ENCODE results near the gene ANKRD31.
"Not testable (repeated sequence)": the region's sequence is repeated elsewhere in the genome, so short reads cannot be mapped to it uniquely, and the experiment has no call there.

The ANKRD31 gene

DNA sequence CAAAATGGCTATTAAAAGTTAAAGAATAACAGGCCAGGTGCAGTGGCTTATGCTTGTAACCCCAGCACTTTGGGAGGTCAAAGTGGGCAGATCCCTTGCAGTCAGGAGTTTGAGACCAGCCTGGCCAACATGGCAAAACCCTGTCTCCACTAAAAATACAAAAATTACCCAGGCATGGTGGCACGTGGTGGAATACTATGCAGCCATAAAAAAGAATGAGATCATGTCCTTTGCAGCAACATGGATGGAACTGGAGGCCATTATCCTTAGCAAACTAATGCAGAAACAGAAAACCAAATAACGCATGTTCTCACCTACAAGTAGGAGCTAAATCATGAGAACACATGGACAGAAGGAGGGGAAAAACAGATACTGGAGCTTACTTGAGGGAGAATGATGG lies 15.9 kb downstream of the ANKRD31 start:
- not testable (repeated sequence) for DNase-seq

DNA sequence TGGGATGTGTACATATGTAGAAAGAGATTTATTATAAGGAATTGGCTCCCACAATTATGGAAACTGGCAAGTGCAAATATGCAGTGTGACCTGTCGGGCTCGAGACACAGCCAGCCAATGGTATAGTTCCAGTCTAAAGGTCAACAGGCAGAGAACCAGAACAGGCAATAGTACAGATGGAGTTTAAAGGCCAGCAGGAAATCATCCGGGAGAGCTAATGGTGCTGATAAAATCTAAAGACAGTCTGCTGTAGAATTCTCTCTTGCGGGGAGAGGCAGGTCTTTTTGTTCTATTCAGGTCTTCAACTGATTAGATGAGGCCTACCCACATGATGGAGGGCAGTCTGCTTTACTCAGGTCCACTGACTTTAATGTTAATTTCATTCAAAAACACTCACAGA lies 21.8 kb downstream of the ANKRD31 start:
- DNase-seq = no peak

DNA sequence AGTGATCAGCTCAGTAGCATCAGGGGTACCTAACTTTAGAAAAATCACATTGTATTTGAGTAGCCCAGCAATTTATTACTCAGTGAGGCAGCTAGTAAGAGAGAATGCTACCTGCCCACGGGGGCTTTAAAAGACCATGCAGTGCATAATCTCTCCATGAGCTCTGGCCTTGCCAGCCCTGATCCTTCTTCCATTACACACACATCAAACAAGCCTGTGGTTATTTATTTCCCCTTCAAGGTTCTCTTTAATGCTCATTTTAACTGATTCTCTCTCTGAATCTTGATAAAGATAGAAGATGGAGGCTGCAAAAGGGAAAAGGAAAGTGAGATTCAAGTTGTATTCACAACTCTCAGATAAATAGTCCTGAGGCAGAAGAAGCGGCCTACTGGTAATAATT lies 22.3 kb downstream of the ANKRD31 start:
- no peak for DNase-seq

DNA sequence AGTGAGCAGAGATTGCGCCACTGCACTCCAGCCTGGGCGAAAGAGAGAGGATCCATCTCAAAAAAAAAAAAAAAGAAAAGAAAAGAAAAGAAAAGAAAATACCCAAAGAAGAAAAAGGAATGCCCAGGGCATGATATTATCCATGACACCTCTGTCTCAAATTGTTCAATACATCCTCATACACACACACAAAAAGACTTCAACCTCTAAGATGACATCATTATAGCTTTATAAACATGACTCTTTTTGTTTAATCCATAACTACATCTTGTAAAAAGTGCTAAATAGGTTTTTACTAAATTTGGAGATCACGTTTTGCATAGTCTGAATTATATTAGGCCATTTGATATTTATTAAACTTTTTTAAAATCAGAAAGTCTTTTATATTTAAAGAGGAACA lies 33.1 kb downstream of the ANKRD31 start:
- no peak for DNase-seq

DNA sequence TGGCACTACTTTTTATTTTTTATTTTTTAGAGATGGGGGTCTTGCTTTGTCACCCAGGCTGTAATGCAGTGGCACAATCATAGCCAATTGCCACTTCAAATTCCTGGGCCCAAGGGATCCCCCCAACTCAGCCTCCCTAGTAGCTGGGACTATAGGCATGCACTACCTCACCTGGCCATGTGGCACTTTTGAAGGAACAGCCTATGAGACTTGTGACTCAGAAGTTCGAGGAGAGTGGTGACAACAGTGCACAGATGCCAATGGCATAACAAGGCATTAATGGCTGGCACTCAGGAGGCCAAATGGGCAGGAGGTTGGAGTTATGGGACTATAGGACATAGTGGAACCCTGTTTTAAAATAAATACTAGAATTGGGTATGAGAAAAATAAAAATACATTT lies 33.7 kb downstream of the ANKRD31 start:
- no peak for DNase-seq

DNA sequence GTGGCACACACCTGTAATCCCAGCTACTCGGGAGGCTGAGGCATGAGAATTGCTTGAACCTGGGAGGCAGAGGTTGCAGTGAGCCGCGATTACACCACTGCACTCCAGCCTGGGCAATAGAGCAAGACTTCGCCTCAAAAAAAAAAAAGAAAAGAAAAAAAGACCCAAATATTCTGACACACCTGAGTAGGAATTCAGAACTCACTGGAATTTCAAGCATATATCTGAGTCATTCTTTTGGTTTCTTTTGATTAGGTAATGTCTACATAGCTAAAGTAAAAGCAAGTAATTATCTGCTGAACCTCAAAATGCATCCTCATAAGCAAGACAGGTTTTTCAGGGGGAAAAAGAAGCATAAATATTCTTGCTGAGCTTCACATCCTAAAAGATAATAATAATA lies 35.9 kb downstream of the ANKRD31 start:
- no peak for DNase-seq

DNA sequence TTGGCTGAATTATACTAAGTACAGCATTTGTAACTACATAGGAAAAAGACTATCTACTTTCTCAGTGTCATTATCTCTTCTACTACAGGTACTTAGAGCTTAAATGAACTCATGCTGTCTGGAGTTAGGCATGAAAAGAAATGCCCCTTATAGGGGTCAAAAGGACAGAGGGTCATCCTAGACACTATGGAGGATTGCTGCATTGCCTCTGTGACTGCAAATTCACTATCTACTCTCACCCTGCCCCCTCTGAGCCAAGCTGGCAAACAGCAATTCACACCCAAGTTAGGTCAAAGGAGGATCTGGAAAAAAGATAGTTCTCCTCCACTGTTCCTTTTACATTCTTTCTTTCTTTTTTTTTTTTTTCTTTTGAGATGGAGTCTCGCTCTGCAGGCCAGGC lies 36.7 kb downstream of the ANKRD31 start:
- DNase-seq = no peak

DNA sequence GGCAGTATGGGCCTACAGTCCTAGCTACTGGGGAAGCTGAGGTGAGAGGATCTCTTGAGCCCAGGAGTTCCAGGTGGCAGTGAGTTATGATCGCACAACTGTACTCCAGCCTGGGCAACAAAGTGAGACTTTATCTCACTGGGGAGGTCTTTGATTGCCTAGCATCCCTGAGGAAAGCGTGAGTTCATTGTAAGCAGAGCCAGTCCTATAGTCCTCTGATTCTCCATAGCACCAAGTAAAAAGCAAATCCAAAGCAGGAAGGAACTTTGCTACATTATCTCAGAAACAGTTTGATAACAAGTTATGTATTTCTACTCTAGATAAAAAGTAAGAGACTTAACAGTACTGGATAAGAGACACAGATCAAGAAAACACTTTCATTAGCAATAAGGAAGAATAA lies 37.6 kb downstream of the ANKRD31 start:
- no peak for DNase-seq

DNA sequence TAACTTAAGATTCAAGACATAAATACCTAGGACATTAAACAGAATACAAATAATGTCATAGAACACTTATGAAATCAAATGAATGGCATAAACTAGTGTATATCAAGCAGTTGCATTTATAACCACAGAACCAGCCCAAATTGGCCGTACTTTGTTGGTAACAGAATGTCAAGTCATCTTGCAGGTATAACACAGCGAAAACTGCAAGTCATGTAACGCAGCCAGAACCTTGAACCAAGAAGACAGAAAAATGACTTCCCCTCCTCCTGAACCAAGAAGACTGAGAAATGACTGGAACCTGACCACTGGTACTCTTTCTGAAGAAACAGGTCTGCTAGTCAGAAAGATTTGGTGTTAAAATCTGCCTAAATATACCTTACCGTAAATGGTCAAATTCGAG lies 38.9 kb downstream of the ANKRD31 start:
- no peak for DNase-seq

DNA sequence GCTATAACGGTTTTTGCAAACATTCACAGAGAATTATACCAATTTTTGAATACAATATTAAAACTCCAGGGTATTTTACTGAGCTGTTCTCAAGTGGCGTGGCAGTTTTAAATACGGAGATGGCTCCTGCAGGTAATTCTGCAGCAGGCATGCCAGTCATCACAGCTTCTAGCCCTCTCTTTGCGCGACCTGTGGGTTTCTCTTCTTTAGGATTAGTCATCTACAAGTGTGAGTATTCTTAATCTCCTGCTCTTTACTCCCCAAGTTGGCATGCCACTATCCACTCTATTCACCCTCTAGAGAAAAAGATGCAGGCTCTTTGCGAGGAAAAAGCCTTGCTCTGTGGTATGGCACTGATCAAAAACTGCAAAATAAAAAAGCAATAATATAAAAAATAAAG lies 43.9 kb downstream of the ANKRD31 start:
- no peak for DNase-seq

DNA sequence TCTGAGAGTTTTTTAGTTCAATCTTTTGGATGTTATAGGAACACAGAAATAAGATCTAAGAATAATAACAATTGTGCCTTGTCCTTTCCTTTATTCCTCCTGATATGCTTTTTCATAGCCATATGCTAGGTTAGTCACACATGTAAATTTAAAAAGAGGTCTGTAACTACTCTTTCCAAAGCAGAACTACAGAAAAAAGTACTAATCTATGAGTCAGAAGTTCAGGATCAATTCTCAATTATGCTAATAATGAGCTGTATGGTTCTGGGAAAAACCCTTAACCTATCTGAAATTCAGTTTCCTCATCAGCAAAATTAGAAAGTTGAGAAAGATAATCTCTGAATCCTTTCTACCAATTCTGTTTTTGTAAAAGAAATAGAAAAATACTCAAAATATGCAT lies 44.4 kb downstream of the ANKRD31 start:
- no peak for DNase-seq

DNA sequence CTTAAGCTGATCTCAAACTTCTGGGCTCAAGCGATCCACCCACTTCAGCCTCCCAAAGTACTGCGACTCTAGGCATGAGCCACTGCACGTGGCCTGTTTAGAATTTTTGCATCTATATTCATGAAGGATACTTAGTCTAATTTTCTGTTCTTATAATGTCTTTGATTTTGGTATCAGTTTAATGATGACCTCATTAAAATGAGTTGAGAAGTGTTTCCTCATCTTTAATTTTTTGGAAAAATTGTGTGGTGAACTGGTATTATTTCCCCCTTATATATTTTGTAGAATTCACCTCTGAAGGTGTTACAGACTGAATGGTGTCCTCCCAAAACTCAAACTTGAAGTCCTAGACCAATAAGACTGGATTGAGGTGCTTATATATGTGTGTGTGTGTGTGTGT lies 46.5 kb downstream of the ANKRD31 start:
- no peak for DNase-seq

DNA sequence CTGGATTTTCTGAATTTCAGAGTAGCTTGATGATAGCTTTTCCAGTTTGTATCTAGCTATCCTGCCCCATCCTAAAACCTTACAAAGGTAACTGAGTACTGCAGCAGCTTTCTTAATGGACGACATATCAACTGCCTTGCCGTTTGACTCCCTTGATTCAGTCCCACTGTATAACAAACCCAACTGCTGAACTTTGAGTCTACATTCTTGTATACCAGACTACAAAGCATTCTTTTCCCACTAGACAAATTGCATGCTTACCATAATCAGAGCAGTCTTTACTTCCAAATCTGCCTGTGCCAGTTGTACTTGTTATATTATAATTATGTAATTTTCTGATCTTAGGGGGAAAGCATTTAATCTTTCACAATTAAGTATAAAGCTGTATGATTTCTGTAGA lies 47.3 kb downstream of the ANKRD31 start:
- DNase-seq = no peak

DNA sequence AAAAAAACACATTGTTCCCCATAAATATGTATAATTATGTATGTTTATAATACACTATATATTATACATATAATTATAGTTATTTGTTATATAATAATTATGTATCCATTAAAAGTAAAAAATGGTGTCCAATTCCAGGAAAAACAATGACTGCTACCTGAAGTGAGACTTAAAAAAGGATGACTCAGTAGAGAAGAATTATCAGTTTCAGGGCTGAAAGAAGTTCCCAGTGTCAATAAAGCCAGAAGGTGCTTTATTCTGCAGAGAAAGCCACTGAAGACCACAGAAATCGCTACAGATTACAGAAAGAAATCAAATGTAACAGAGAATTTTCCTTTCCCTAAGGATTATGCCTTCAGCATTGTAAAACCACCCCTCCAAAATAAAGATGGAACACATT lies 50.9 kb downstream of the ANKRD31 start:
- no peak for DNase-seq

DNA sequence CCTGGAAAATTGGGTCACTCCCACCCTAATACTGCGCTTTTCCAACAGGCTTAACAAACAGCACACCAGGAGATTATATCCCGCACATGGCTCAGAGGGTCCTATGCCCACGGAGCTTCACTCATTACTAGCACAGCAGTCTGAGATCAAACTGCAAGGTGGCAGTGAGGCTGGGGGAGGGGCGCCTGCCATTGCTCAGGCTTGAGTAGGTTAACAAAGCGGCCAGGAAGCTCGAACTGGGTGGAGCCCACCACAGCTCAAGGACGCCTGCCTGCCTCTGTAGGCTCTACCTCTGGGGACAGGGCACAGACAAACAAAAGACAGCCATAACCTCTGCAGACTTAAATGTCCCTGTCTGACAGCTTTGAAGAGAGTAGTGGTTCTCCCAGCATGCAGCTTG lies 60.7 kb downstream of the ANKRD31 start:
- DNase-seq = not testable (repeated sequence)

DNA sequence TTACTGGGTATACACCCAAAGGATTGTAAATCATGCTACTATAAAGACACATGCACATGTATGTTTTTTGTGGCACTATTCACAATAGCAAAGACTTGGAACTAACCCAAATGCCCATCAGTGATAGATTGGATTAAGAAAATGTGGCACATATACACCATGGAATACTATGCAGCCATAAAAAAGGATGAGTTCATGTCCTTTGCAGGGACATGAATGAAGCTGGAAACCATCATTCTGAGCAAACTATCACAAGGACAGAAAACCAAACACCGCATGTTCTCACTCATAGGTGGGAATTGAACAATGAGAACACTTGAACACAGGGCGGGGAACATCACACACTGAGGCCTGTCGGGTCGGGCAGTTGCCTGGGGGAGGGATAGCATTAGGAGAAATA lies 61.8 kb downstream of the ANKRD31 start:
- not testable (repeated sequence) for DNase-seq

DNA sequence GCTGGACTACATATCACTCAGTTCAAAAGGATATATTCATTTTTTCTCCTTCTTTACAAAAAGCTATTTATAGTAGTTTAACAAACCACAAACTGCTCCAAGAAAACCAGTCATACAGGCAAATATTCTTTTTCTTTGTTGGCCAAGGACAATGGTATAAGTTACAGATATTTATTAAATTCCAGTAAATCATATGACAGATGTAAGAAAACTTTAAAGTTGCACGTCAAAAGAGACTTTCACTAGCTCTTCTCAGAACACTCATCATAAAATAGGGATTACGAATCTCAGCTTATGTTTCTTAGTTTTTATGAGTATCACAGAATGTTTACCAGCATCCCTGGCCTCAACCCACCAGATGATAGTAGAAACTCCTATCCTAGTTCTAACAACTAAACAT lies 67.2 kb downstream of the ANKRD31 start:
- no peak for DNase-seq

DNA sequence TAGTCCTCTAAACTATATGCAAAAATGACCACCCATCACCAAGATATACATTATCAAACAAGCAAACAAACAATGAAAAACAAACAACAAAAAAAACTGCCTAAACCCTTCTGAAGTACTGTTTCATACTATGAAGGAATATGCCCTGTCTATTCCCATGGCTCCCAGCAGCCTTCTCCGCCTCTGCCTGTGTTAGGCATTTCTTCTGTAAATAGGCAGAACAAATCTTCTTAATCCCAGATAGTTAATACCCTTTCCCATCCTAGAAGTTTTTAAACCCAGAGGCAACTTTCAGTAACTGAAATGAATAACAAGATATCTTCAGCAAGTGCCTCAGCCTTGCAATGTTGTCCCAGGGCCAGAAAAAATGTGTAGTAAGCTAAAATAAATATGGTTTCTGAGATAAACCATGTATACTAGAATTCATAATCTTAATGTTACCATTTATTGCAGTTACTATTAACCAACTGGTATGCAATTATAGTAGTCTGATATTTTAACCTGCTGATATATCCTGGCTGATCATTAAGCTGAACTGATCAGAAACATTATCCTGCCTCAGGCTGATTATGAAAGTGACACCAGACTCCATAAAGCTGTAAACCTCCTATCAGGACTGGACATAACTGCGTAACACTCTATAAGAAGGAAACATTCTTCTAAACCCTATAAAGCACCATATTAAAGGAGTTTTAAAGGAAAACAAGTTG lies 68.5 kb downstream of the ANKRD31 start:
- DNase-seq = no peak

DNA sequence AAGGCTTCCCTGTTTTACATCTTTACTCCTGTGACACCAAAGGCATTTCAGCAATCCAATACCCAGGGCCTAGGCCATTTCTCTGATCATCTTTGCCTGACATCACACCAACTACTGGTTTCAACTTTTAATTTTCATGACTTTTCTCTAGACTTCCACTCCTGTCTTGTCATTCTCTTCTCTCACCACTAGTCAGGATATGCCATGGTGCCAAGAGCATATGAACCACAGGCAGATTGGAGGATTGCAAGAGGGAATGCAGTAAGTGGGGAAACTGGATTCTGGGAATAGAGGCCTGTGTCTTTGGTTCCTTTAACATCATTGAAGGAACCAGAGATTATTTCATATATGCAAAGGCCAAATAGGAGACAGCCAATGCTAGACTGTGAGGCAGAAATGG lies 69.3 kb downstream of the ANKRD31 start:
- no peak for DNase-seq

DNA sequence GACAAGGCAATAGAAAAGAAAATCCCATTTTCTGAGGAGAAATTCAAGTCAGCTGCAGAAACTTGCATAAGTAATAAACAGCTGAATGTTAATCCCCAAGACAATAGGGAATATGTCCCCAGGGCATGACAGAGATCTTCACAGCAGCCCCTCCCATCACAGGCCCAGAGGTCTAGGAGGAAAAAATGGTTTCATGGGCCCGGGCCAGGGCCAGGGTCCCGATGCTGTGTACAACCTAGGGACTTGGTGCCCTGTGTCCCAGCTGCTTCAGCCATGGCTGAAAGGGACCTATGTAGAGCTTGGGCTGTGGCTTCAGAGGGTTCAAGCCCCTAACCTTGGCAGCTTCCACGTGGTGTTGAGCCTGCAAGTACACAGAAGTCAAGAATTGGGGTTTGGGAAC lies 75.2 kb downstream of the ANKRD31 start:
- not testable (repeated sequence) for DNase-seq

DNA sequence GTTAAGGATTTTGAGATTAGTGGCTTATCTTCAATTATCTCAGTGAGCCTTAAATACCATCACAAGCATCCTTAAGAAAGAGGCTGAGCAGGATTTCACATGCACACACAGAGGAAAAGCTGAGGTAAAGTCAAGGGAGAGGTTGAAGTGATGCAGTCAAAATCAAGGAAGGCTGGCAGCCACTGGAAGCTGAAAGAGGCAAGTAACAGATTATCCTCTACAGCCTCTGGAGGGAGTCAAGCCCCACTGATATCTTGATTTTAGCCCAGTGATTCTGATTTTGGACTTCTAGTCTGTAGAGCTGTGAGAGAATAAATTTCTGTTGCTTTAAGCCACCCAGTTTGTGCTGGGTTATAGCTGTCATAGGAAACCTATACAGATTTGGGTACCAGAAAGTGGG lies 80.1 kb downstream of the ANKRD31 start:
- DNase-seq = no peak

DNA sequence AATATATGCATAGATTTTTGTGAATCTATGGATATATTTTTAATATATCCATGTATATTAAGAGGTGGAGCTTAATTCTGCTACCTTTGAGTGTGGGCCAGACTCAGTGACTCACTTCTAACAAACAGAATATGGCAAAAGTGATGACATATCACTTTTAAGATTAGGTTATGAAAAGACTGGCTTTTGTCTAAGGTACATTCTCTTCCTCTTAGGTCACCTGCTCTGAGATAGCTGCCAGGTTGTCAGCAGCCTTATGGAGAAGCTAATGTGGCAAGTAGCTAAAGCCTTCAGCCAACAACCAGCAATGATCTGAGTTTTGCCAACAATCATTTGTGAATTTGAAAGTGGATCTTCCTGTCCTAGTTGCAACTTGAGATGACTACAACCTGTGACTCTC lies 83.8 kb downstream of the ANKRD31 start:
- no peak for DNase-seq

DNA sequence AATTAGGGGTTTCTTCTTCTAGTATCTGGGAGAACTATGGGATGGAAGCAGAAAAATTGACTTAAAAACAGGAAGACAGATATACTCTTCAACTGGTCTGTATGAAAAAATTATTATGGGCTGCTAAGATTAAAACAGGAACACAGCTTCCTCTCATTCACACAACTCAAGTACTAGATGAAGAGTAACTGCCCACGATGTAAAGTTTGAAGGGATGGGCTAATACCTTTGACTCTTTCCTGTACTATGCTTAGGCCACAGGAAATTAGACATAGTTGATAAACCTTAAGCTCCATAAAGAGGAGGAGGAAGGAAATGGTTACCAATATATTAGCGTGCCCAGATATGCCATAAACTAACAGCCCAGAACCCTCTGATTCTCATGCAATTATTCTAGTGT lies 88.6 kb downstream of the ANKRD31 start:
- no peak for DNase-seq

DNA sequence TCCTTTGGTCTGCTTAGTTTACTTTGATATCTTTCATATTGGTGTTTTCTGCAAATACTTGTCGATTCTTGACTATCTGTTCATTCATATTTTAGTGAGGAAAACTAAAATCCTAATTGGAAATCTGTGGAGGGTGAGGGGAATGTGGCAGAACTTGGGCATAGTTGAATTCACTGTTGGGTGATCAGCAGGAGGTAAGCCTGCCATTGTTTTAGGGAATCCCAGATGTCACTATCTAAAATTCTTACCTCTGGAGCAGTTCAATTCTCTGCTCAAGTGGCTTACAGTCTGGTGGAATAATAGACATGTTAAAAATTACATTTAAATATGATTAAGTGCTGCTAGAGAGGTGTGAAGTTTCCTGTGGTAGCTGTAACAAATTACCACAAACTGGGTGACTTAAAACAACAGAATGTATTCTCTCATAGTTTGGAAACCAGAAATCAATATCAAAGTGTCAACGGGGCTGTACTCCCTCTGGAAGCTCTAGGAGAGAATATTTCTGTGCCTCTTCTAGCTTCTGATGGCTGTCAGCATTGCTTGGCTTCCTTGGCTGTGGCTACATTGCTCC lies 94.0 kb downstream of the ANKRD31 start:
- DNase-seq = no peak

DNA sequence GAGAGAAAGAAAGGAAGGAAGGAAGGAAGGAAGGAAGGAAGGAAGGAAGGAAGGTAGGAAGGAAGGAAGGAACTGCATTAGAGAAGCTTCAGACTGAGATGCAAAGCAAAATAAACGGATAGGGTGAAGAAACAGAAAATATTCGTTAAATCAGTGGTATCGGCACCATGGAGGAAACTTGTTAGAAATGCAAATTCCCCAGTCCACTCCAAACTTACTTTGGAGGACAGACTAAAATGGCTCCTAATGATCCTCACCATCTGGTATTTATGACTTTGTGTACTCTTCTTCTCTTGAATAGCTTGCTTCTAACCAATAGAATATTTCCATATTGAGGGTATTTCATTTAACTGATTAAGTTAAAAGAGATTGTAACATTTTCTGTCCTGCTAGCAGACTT lies 96.4 kb downstream of the ANKRD31 start:
- no peak for DNase-seq

Measured in activated CD8-positive, alpha-beta memory T cell treated with anti-CD3 and anti-CD28 coated beads, Interleukin-2, amount 50 U/mL, for 4 hours (primary cell).